ENCODE measurements around the gene ZDHHC11. TPM values are rescaled to one million over a fixed set of nuclear protein-coding genes. Genes with fewer than 3 reads are reported as not detected.
"Not testable (repeated sequence)": the region's sequence is repeated elsewhere in the genome, so short reads cannot be mapped to it uniquely, and the experiment has no call there.

ZDHHC11 gene
- polyA plus RNA-seq, 4 donors = 3.7 to 11.1 (median 7.5) TPM

- DNase-seq (ENCODE audit: low read depth in 4 of 4, low spot score in 2 of 4) = not testable (repeated sequence)
These were observed 70.2 kb downstream of the ZDHHC11 start for GRCh38 chr5:780571-780970.

GRCh38 chr5:778967-779366 is 71.8 kb downstream of the ZDHHC11 start:
- DNase-seq (ENCODE audit: low read depth in 4 of 4, low spot score in 2 of 4) = not testable (repeated sequence)

- DNase-seq (ENCODE audit: low read depth in 4 of 4, low spot score in 2 of 4) = not testable (repeated sequence)
These were observed 72.4 kb downstream of the ZDHHC11 start for GRCh38 chr5:778421-778820.

DNA sequence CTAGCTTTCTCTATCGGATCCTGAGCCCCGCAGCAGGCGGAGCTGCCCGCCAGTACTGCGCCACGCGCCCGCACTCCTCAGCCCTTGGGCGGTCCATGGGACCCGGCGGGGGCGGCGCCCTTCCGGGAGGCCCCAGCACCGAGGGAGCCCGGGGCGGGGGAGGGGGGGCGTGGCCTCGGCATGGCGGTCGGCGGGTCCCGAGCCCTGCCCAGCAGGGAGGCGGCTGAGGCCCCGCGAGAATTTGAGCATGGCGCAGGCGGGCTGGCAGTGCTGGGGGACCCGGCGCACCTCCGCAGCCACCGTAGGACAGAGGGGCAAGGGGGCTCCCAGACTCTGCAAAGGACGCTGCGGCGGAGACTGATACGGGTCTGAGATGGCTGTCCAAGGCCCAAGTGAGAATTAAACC is 73.0 kb downstream of the ZDHHC11 start:
- no peak for DNase-seq (ENCODE audit: low read depth in 4 of 4, low spot score in 2 of 4)

- no peak for DNase-seq (ENCODE audit: low read depth in 4 of 4, low spot score in 2 of 4)
These were observed 73.7 kb downstream of the ZDHHC11 start for GRCh38 chr5:776862-777711.

GRCh38 chr5:775961-776861 is 74.6 kb downstream of the ZDHHC11 start:
- DNase-seq (ENCODE audit: low read depth in 4 of 4, low spot score in 2 of 4) = no peak

GRCh38 chr5:775595-775960 is 75.2 kb downstream of the ZDHHC11 start:
- not testable (repeated sequence) for DNase-seq (ENCODE audit: low read depth in 4 of 4, low spot score in 2 of 4)

GRCh38 chr5:774854-775505 is 75.8 kb downstream of the ZDHHC11 start:
- DNase-seq (ENCODE audit: low read depth in 4 of 4, low spot score in 2 of 4) = not testable (repeated sequence)

DNA sequence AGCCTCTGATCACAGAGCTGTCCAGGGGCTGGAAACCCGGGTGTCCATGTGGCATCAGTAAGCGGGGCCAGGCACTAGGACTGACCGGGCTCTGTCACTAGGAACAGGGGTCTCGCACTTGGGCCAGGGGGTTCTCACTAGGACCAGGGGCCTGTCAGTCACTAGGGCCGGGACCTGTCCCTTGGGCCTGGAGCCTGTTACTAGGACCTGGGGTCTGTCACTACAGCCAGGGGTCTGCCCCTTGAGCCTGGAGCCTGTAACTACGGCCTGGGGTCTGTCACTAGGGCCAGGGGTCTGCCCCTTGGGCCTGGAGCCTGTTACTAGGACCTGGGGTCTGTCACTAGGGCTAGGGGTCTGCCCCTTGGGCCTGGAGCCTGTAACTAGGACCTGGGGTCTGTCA is 76.5 kb downstream of the ZDHHC11 start:
- DNase-seq (ENCODE audit: low read depth in 4 of 4, low spot score in 2 of 4) = not testable (repeated sequence)

DNA sequence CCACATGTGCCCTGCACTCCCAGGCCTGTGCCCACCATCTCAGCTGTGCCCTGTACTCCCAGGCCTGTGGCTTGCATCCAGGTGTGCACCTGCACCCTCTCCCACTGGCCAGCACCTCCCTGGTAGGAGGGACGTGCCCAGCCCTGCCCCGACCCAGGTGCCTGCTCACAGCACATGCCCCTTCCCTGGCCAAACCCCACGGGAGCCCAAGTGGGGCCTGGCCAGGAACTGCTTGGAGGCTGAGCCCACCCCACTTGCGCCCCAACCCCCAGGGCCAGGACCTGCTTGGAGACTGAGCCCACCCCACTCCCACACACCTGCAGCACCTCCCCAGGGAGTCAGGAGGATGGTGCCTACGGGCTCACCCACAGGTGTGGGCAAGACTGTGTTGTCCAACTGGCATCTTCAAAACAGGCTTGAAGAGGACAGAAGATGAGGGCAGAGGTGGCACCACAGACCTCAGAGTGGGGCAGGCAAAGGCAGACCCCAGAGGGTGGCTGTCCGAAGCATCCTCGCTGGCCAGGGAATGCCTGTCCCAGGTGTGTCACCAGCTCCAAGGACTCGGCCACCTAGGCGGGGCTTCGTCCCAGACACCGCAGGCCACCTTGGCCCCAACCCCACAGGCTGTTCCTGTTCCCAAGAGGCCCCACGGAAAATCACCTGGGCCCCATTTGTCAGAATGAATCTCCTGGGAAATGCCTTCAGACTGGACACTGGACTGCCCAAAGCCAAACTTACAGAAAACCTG is 77.1 kb downstream of the ZDHHC11 start:
- DNase-seq (ENCODE audit: low read depth in 4 of 4, low spot score in 2 of 4) = no peak

GRCh38 chr5:772931-773330 is 77.9 kb downstream of the ZDHHC11 start:
- DNase-seq (ENCODE audit: low read depth in 4 of 4, low spot score in 2 of 4) = not testable (repeated sequence)

DNA sequence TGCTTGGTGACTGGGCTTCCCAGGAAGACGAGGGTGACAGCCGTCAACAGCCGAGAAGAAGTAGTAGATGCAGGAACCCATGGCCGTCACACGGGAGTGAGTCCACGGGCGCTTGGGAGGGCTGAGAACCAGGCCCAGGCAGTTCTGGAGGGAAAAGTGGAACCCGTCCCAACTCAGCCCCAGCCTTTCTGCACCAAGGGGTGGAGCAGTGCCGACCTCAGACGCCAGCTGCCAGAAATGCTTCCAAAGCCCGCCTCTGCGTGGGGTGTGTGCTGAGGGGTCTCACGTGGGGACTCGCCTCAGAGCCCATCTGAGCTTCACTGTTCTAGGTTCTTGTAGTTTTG is 78.3 kb downstream of the ZDHHC11 start:
- not testable (repeated sequence) for DNase-seq (ENCODE audit: low read depth in 4 of 4, low spot score in 2 of 4)

GRCh38 chr5:771841-772546 is 78.8 kb downstream of the ZDHHC11 start:
- DNase-seq (ENCODE audit: low read depth in 4 of 4, low spot score in 2 of 4) = not testable (repeated sequence)

DNA sequence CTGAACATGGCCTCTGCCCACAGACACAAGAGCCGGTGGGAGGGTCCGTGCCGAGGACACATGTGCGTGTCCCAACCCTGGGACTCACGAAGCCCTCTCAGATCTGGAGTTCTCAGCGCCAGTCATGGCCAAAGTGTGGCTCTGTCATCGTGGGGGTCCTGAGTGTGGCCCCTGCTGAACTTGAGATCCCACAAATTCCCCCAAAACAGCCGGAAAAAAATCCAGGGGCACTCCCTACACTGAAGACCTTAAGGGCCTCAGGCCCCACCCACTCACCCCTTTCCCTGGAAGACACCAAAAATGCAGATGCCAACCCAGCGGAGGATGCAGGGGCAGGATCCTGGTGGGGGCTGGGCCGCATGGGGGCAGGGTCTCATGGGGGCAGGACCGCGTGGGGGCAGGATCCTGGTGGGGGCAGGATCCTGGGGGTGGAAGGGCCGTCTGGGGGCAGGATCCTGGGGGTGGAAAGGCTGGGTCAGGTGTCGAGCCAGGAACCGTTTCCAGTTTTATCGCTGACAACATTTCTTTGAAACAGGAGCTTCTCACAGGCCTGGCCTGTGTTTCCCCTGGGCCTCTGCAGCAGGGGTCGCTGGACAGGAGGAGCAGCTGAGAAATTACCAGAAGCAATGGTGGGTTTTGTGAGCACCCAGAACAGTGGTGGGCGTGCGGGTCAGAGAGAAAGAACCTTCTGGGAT is 79.6 kb downstream of the ZDHHC11 start:
- not testable (repeated sequence) for DNase-seq (ENCODE audit: low read depth in 4 of 4, low spot score in 2 of 4)

DNA sequence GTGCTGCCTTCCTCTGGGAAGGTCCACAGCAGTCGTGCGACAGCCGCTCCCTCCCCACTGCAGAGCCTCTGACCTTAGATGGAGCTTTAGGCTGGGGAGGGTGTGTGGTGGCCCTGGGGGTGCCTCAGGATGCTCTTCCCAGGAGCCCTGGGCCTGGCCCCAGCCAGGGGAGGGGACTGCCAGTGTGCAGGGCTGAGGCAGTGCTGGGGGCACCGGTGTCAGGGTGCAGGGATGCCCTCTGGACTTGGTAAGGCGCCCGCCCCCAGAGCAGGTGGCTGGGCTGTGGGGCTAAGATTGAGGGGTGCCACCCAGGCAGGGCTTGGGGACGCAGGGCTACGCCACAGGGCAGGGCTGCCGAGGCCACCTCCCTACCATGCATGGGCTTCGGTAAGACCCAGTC is 80.2 kb downstream of the ZDHHC11 start:
- not testable (repeated sequence) for DNase-seq (ENCODE audit: low read depth in 4 of 4, low spot score in 2 of 4)

DNA sequence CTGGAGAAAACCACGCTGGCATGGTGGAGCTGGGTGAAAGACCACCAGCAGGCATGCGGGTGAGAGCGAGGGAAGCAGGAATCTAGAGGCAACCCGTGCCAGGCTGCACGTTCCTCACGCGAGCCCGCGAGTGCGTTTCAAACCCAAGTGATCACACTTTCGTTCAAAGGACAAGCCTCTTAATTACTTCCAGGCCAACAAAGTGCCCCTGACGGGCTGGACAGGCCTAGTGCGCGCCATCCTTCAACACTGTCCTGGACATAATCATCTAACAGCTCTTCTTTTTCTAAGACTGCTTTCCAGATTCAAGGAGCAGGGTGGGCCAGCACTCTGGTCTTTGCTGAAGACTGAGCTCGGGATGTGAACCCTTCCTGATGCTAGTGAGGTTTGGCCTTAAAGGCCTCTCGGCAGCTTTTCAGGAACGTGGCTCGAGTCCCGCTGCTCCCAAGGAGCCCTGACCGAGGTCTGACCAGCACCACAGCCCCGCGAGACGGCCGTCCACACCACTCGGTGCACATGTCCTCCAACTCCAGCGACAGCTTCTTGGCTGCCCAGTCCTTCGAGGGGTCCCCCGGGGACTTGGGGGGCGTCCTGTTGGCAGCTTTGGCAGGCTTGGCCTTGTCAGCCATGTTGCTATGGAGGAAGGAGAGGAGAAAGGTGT is 81.2 kb downstream of the ZDHHC11 start:
- DNase-seq (ENCODE audit: low read depth in 4 of 4, low spot score in 2 of 4) = not testable (repeated sequence)

GRCh38 chr5:766666-767431 is 83.9 kb downstream of the ZDHHC11 start:
- no peak for DNase-seq (ENCODE audit: low read depth in 4 of 4, low spot score in 2 of 4)

Measured in left renal cortex interstitium (tissue), 4 donors.